Measurements from ENCODE around the gene C1RL. TPM values are rescaled to one million over a fixed set of nuclear protein-coding genes. Genes with fewer than 3 reads are reported as not detected.

C1RL gene, protein sequence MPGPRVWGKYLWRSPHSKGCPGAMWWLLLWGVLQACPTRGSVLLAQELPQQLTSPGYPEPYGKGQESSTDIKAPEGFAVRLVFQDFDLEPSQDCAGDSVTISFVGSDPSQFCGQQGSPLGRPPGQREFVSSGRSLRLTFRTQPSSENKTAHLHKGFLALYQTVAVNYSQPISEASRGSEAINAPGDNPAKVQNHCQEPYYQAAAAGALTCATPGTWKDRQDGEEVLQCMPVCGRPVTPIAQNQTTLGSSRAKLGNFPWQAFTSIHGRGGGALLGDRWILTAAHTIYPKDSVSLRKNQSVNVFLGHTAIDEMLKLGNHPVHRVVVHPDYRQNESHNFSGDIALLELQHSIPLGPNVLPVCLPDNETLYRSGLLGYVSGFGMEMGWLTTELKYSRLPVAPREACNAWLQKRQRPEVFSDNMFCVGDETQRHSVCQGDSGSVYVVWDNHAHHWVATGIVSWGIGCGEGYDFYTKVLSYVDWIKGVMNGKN
- total RNA-seq (10 to 100 TPM; 30.7 to 33.6 TPM), polyA plus RNA-seq (1 to 10 TPM; 4.9 to 9.6 TPM)

DNA sequence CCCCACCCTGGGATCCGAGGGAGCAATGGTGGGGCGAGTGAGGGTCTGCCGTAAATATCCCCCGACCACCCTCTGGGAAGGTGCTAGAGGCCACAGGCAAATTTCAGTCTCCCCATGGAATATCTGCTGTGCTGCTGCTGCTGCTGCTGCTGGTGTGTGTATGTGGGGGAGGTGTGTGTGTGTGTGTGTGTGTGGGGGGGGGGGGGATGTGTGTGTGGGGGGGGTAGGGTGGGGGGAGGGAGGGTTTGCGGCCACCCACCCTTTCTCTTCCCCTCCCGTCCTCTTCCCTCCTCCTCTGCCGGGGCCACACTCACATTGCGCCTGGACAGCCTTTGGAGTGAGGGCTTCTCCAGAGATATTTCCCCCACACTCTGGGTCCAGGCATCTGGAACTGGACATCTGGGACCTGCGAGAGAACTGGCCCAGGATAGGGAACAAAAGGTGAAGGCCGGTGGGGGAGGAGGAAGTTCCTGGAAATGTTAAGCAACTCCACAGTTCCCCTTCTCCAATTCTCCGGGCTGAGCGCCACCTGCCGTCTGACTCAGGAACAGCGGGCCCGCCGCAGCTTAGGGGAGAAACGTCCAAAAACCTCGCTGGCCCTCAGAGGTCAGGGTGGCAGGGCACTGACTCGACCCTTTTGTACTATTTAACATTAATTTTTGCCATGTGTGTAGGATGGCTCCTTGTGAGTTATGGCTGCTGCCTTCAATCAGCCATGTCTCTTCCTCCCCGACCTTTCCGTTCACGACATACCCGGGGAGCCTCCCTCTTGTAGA, at the start of gene C1RL:
C1RL (minus strand) TSS at position 419 of the 776 bp plus-strand sequence; CDS start at position 385, 34 bp downstream.
- Mint-ChIP-seq H3K27me3 (no peaks in the 10 kb centered on the region), H3K4me3 (peak within 1 kb of the TSS; percentile 93 to 96 (median 94)), H3K4me1 (peaks cover 22 to 53% (median 40%) of the 10 kb centered on the region in 4 donors), H3K36me3 (peaks cover 17 to 35% of the 10 kb centered on the region in 2 donors), H3K27ac (peak within 1 kb of the TSS; percentile 91 to 97 (median 95)), H3K9me3 (peaks cover 0 to 12% (median 10%) of the 10 kb centered on the region in 8 donors)
- Histone ChIP-seq H3K9me3 (ENCODE audit: control insufficient read depth in 1 of 2, low read length in 2 of 2) (no peaks in the 10 kb centered on the region), H3K27me3 (ENCODE audit: insufficient read depth, low read length) (no peaks in the 10 kb centered on the region), H3K27ac (ENCODE audit: low read depth, low read length) (peak within 1 kb of the TSS; percentile 74), H3K4me3 (ENCODE audit: low read length in 2 of 2) (peak within 1 kb of the TSS; percentile 54 to 94), H3K36me3 (ENCODE audit: insufficient read depth, low read length) (no peaks in the 10 kb centered on the region), H3K4me1 (ENCODE audit: insufficient read depth, low read length) (peaks cover 38% of the 10 kb centered on the region)
- intact Hi-C loops (cut with micrococcal nuclease), result loop anchor here (1.0 to 2.0 kb wide), 6 partner anchors 22 to 237 kb away; partner anchors contain the start of genes C12orf57, CLSTN3, EMG1 and LPCAT3
- ChIA-PET POLR2A (ENCODE audit: partially characterized antibody) (interaction anchor here (0.9 to 4.4 kb wide), 31 partner anchors 13 to 420 kb away, joined by 3 to 62 read pairs (median 8); partner anchors contain the start of genes ATN1, C12orf57, C1R and ENO2), CTCF (ENCODE audit: partially characterized antibody) (interaction anchor here (0.6 to 8.3 kb wide), 41 partner anchors 10 to 267 kb away, joined by 3 to 130 read pairs (median 4); partner anchors contain the start of genes C12orf57, C1R, LPCAT3 and PEX5)
- peak; percentile 63 to 73 (median 69) for DNase-seq

DNA sequence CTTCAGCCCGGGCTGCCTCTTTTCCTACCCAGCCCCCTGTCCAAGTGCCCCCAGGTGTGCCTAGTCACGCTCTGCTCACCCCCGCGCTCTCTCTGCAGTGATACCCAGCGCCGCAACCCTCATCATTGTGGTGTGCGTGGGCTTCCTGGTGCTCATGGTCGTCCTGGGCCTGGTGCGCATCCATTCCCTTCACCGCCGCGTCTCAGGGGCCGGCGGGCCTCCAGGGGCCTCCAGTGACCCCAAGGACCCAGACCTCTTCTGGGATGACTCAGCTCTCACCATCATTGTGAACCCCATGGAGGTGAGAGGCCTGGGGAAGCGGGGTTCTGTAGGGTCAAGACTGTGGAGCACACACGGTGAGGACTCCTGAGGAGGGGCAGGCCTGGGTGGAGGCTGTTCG, 48.4 kb upstream of the C1RL start:
- Histone ChIP-seq H3K27ac (ENCODE audit: low read depth, low read length) (no peak overlapping the region), H3K4me1 (ENCODE audit: insufficient read depth, low read length) (peaks cover 1% of the 10 kb centered on the region), H3K27me3 (ENCODE audit: insufficient read depth, low read length) (no peaks in the 10 kb centered on the region), H3K36me3 (ENCODE audit: insufficient read depth, low read length) (peaks cover 18% of the 10 kb centered on the region), H3K4me3 (ENCODE audit: low read length in 2 of 2) (no peak overlapping the region), H3K9me3 (ENCODE audit: control insufficient read depth in 1 of 2, low read length in 2 of 2) (no peaks in the 10 kb centered on the region)
- ChIA-PET CTCF (ENCODE audit: partially characterized antibody) (no interaction called here), POLR2A (ENCODE audit: partially characterized antibody) (no interaction called here)
- H3K9me3 Mint-ChIP-seq, result no peaks in the 10 kb centered on the region
- H3K36me3 Mint-ChIP-seq, result peaks cover 15 to 61% of the 10 kb centered on the region in 2 donors
- H3K4me1 Mint-ChIP-seq, result peaks cover 0 to 5% (median 1%) of the 10 kb centered on the region in 4 donors
- DNase-seq, result no peak
- intact Hi-C loops (cut with micrococcal nuclease), result no loop called here
- no peak overlapping the region for H3K4me3 Mint-ChIP-seq
- peak overlapping the region in 1 of 7 donors; percentile 66 for H3K27ac Mint-ChIP-seq
- H3K27me3 Mint-ChIP-seq, result no peaks in the 10 kb centered on the region

DNA sequence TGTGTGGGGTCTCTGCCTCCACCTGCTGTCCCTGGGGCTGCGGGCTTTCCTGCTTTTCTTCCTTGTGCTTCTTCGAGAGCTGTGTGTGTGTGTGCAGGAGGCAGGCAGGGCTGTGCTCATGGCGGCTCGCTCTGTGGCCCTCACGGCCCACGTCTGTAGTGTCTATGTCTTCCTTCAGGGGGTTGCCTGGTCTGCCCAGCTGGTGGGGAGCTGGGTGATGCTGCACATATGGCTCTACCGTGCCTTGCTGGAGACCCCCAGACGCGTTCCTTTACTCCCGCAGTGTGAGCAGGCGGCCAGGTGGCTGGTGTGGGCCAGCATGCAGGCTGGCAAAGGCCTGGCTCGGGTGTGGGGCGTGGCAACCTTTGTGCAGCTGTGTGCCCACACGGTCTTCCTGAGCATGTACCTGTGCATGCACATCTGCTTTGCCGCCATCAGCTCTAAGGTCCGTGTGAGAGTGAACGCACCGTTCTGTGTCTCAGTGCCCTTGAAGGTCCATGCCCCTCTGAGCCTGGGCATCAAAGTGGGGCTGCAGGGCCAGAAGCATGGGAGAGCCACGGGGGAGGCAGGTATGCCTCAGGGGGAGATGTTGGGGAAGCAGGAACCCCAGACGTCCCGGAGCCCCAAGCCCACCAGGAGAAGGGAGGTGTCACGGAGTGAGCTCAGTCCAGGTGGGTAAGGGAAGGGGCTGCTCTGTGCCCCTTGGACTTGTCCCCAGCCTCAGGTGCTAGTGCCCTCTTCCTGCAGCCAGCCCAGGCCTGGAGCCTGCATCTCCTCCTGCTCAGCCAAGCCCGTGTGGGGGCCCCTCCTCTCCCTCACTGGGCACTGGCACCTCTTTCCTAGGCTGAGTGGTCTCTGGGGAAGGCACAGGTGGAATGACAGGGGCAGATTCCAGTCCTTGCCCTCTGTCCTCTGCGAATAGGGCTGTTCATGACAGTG, 47.5 kb upstream of the C1RL start:
- Histone ChIP-seq H3K4me1 (ENCODE audit: insufficient read depth, low read length) (no peaks in the 10 kb centered on the region), H3K27ac (ENCODE audit: low read depth, low read length) (no peak overlapping the region), H3K4me3 (ENCODE audit: low read length in 2 of 2) (no peak overlapping the region), H3K27me3 (ENCODE audit: insufficient read depth, low read length) (no peaks in the 10 kb centered on the region), H3K36me3 (ENCODE audit: insufficient read depth, low read length) (peaks cover 19% of the 10 kb centered on the region), H3K9me3 (ENCODE audit: control insufficient read depth in 1 of 2, low read length in 2 of 2) (no peaks in the 10 kb centered on the region)
- POLR2A ChIA-PET (ENCODE audit: partially characterized antibody), result no interaction called here
- no peaks in the 10 kb centered on the region for H3K9me3 Mint-ChIP-seq
- intact Hi-C loops (cut with micrococcal nuclease), result no loop called here
- CTCF ChIA-PET (ENCODE audit: partially characterized antibody), result interaction anchor here (2.7 kb wide), 1 partner anchor 8 kb away, joined by 10 read pairs; no protein-coding TSS in a partner anchor
- H3K4me3 Mint-ChIP-seq, result no peak overlapping the region
- H3K36me3 Mint-ChIP-seq, result peaks cover 15 to 65% of the 10 kb centered on the region in 2 donors
- no peak for DNase-seq
- no peaks in the 10 kb centered on the region for H3K27me3 Mint-ChIP-seq
- peaks cover 0 to 5% (median under 1%) of the 10 kb centered on the region in 4 donors for H3K4me1 Mint-ChIP-seq
- H3K27ac Mint-ChIP-seq, result peak overlapping the region in 1 of 7 donors; percentile 42

DNA sequence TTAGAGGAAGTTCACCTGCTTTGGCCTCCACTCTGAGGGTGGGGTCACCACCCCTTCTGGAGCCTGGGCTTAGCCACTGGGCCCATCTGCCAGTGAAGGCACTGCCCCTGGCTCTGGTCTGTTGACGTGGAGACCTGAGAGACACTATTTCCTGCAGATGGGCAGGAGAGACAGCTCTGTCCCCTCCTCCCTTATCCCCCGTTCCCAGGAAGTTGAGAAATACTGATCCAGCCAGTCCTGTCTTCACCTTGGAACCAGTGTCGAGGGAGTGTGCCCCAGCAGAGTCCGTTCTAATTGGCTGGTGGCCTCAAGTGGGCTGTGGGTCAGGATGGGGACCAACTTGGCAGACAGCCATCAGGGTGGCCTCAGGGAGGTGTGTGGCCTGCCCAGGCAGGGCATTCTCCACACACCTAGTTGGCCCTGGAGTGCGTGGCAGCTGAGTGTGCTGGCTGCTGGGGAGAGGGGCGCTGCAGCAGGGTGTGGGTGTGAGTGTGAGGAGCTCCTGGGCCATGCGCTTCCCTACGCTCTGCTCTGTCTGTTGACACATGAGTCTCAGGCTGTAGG, 46.5 kb upstream of the C1RL start:
- Mint-ChIP-seq H3K4me3 (no peak overlapping the region), H3K27me3 (no peaks in the 10 kb centered on the region), H3K4me1 (peaks cover 0 to 2% (median under 1%) of the 10 kb centered on the region in 4 donors), H3K27ac (peak overlapping the region in 2 of 7 donors; percentile 5 to 23), H3K9me3 (no peaks in the 10 kb centered on the region), H3K36me3 (peaks cover 20 to 71% of the 10 kb centered on the region in 2 donors)
- no peak for DNase-seq
- no peaks in the 10 kb centered on the region for H3K27me3 ChIP-seq (ENCODE audit: insufficient read depth, low read length)
- ChIA-PET CTCF (ENCODE audit: partially characterized antibody) (interaction anchor here (2.7 kb wide), 1 partner anchor 9 kb away, joined by 10 read pairs; no protein-coding TSS in a partner anchor), POLR2A (ENCODE audit: partially characterized antibody) (interaction anchor here (0.9 kb wide), 1 partner anchor 33 kb away, joined by 3 read pairs; no protein-coding TSS in a partner anchor)
- no peak overlapping the region for H3K4me3 ChIP-seq (ENCODE audit: low read length in 2 of 2)
- H3K4me1 ChIP-seq (ENCODE audit: insufficient read depth, low read length), result no peaks in the 10 kb centered on the region
- intact Hi-C loops (cut with micrococcal nuclease), result no loop called here
- no peak overlapping the region for H3K27ac ChIP-seq (ENCODE audit: low read depth, low read length)
- peaks cover 28% of the 10 kb centered on the region for H3K36me3 ChIP-seq (ENCODE audit: insufficient read depth, low read length)
- H3K9me3 ChIP-seq (ENCODE audit: control insufficient read depth in 1 of 2, low read length in 2 of 2), result no peaks in the 10 kb centered on the region

DNA sequence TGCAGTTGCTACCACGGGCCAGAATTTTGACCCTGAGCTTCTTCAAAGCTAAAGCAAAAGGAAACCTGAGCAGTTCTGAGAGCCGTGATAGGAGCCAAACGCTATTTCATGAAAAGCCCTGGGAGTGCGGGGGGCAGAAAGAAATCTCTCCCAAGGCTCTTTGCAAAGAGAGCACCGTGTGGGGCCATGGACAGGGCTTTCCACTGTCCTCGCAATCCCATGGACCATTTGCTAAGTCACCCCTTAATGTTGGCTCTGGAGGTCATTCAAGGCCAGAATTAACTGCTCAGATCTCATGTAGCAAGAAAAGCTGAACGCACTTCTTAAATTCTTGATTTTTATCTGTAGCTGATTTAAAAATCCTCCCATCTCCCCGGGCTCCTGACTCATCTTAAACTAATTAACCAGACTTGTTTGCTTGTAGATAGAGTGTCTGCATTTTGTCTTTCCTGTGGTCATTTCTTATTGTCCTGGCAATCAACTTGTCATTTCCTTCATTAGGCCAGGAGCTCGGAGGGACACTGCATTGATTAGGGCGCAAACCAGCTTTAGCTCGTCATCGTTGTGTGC, 46.0 kb upstream of the C1RL start:
- Histone ChIP-seq H3K27me3 (ENCODE audit: insufficient read depth, low read length) (no peaks in the 10 kb centered on the region), H3K4me1 (ENCODE audit: insufficient read depth, low read length) (no peaks in the 10 kb centered on the region), H3K36me3 (ENCODE audit: insufficient read depth, low read length) (peaks cover 34% of the 10 kb centered on the region), H3K27ac (ENCODE audit: low read depth, low read length) (no peak overlapping the region), H3K4me3 (ENCODE audit: low read length in 2 of 2) (no peak overlapping the region), H3K9me3 (ENCODE audit: control insufficient read depth in 1 of 2, low read length in 2 of 2) (no peaks in the 10 kb centered on the region)
- intact Hi-C loops (cut with micrococcal nuclease), result no loop called here
- H3K4me1 Mint-ChIP-seq, result no peaks in the 10 kb centered on the region
- DNase-seq, result no peak
- H3K27me3 Mint-ChIP-seq, result no peaks in the 10 kb centered on the region
- CTCF ChIA-PET (ENCODE audit: partially characterized antibody), result interaction anchor here (1.1 to 2.7 kb wide), 2 partner anchors 9 to 13 kb away, joined by 5 to 10 read pairs; no protein-coding TSS in a partner anchor
- H3K27ac Mint-ChIP-seq, result peak overlapping the region in 1 of 7 donors; percentile 35
- peaks cover 25 to 74% of the 10 kb centered on the region in 2 donors for H3K36me3 Mint-ChIP-seq
- no peak overlapping the region for H3K4me3 Mint-ChIP-seq
- POLR2A ChIA-PET (ENCODE audit: partially characterized antibody), result interaction anchor here (0.9 kb wide), 1 partner anchor 34 kb away, joined by 3 read pairs; no protein-coding TSS in a partner anchor
- H3K9me3 Mint-ChIP-seq, result no peaks in the 10 kb centered on the region

DNA sequence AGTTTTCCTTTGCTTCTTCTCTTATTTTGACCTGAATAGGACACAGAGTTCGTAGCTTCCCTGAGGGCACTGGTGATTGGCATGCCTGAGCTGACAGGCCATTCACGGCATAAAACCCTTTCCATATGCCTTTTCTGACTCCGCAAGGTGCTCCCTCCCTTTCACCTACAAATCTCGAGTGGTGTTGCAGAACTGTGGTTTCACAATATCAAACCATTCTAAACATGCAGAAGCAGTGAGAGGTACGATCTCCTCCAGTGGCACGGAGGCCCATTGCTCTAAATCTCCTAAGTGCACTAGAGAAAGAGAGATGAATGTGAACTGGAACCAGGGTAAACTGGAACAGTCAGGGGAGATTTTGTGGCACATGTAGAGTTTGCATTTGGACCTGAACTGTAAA, 45.0 kb upstream of the C1RL start:
- CTCF ChIA-PET (ENCODE audit: partially characterized antibody), result interaction anchor here (1.0 to 2.7 kb wide), 4 partner anchors 9 to 13 kb away, joined by 3 to 10 read pairs (median 6); no protein-coding TSS in a partner anchor
- DNase-seq, result no peak
- H3K27me3 Mint-ChIP-seq, result no peaks in the 10 kb centered on the region
- Histone ChIP-seq H3K27ac (ENCODE audit: low read depth, low read length) (no peak overlapping the region), H3K27me3 (ENCODE audit: insufficient read depth, low read length) (no peaks in the 10 kb centered on the region), H3K36me3 (ENCODE audit: insufficient read depth, low read length) (peaks cover 43% of the 10 kb centered on the region), H3K4me3 (ENCODE audit: low read length in 2 of 2) (no peak overlapping the region), H3K9me3 (ENCODE audit: control insufficient read depth in 1 of 2, low read length in 2 of 2) (no peaks in the 10 kb centered on the region), H3K4me1 (ENCODE audit: insufficient read depth, low read length) (no peaks in the 10 kb centered on the region)
- no peak overlapping the region for H3K4me3 Mint-ChIP-seq
- H3K4me1 Mint-ChIP-seq, result no peaks in the 10 kb centered on the region
- H3K9me3 Mint-ChIP-seq, result no peaks in the 10 kb centered on the region
- H3K27ac Mint-ChIP-seq, result peak overlapping the region in 2 of 7 donors; percentile 24 to 48
- POLR2A ChIA-PET (ENCODE audit: partially characterized antibody), result no interaction called here
- intact Hi-C loops (cut with micrococcal nuclease), result no loop called here
- H3K36me3 Mint-ChIP-seq, result peaks cover 32 to 77% of the 10 kb centered on the region in 2 donors

Data from CD4-positive, alpha-beta memory T cell (primary cell).